Stomach (tissue), 4 donors: ENCODE measurements around the gene PRKCA.

Experiments
- CTCF ChIP-seq, 7 experiments: fragments of 450-650 bp in 4 of 7; fragments of 200-600 bp in 3 of 7; sonication (generic) in 3 of 7; IDR thresholded peaks; one replicate each; pipeline ENCODE4 v1.5.1; 2016 to 2019; ENCODE audit warnings: antibody characterized with exemption in 7 of 7, control low read depth in 2 of 7, mild to moderate bottlenecking in 1 of 7
- POLR2A ChIP-seq, 4 donors: fragments of 450-650 bp; IDR thresholded peaks; one replicate each; pipeline ENCODE4 v1.6.1; 2016; ENCODE audit warnings: antibody characterized with exemption in 4 of 4, control low read depth in 2 of 4, mild to moderate bottlenecking in 1 of 4, moderate library complexity in 1 of 4
- POLR2AphosphoS5 ChIP-seq, 3 donors: sonication (generic); formaldehyde crosslinking; IDR thresholded peaks; one replicate each; pipeline ENCODE4 v1.6.1; 2016; ENCODE audit warnings: antibody characterized with exemption in 3 of 3

- TF ChIP-seq CTCF (IDR thresholded peaks at IDR 0.05): no peak
- TF ChIP-seq POLR2A (IDR thresholded peaks at IDR 0.05): no peak
- TF ChIP-seq POLR2AphosphoS5 (IDR thresholded peaks at IDR 0.05): no peak
Measured at GRCh38 chr17:66790501-66791061, 488.2 kb downstream of the PRKCA start.
